A673 (cell line): Measurements from ENCODE around the gene ATG5.

Source experiments
- EZH2 ChIP-seq: fragments of 200-600 bp; sonication (generic); IDR thresholded peaks from 2 replicates; pipeline ENCODE4 v1.6.1; 2017; ENCODE audit warnings: borderline replicate concordance, low read depth, mild to moderate bottlenecking, mixed read lengths, antibody characterized with exemption, low read length; ENCODE audit not compliant: poor library complexity, severe bottlenecking
- TF ChIP-seq, protein P1 (sequence below): fragments of 300-800, 200-600 bp; sonication (generic); conservative IDR thresholded peaks from 2 replicates; pipeline ENCODE4 v1.5.1; 2017; ENCODE audit warnings: low read depth, mild to moderate bottlenecking, antibody characterized with exemption, low read length, moderate library complexity, mixed read lengths

DNA sequence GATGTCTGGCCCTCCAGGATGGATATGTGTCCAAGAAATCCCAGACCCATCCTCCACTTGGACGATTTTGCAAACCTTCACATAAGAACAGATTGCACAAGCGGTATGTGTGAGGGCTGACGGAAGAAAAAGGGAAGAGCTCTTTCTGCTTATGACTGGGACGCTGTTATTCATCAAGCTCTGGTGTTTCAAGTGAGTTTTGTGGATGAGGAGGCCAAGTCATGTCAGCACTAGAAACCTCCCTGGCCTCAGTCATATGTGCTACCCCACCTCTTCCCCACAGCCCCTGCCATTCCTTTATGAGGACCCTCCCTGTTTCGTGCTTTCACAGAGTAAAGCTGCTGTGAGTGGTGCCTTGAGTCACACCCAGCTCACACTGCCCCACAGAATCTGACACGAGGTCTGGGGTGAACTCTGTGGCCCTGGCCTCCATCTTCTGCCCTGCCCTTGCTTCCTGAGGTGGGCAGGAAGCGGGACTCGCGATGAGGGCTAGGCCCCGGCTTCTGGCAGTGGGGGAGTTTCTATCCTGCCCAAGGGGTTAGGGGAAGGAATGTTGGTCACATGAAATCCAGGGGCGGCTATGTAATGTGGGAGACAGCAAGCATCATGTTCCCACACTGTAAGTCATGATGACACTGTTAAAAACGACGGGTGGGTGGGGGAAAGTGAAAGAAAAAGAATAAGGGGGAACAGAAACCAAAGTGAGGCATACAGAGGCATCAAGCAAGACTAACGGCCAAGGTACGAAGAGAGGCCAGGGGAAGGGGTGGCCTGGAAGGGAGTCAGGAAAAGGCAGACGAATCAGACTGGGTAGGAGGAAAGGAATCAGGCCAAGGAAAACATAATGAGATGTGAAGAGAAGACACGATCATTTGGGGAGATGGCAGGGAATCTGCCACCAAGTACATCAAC, 161.3 kb downstream of the ATG5 start:
- TF ChIP-seq, protein P1, sequence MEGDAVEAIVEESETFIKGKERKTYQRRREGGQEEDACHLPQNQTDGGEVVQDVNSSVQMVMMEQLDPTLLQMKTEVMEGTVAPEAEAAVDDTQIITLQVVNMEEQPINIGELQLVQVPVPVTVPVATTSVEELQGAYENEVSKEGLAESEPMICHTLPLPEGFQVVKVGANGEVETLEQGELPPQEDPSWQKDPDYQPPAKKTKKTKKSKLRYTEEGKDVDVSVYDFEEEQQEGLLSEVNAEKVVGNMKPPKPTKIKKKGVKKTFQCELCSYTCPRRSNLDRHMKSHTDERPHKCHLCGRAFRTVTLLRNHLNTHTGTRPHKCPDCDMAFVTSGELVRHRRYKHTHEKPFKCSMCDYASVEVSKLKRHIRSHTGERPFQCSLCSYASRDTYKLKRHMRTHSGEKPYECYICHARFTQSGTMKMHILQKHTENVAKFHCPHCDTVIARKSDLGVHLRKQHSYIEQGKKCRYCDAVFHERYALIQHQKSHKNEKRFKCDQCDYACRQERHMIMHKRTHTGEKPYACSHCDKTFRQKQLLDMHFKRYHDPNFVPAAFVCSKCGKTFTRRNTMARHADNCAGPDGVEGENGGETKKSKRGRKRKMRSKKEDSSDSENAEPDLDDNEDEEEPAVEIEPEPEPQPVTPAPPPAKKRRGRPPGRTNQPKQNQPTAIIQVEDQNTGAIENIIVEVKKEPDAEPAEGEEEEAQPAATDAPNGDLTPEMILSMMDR, result no peak
- TF ChIP-seq EZH2, result no peak
